Glomerular endothelial cell (primary cell): Measurements from ENCODE around the gene RNF148. TPM values are rescaled to one million over a fixed set of nuclear protein-coding genes. Genes with fewer than 3 reads are reported as not detected.

Experiments used
- total RNA-seq: library from RNA; depleted of rRNA; stranded (reverse); fragments of >200 nt; gene quantifications from 2 replicates; pipeline ENCODE4 v1.2.3, GENCODE V29; 2015

Gene RNF148
- total RNA-seq, 1 donor from 2014 or later, result 1.2 TPM

Other genes with a start within 250 kb of the RNF148 start
- 0.70 TPM in 1 of 2 replicates, not detected in the other for gene RNF133, start 3.8 kb downstream of the RNF148 start, total RNA-seq
- gene CADPS2, start 183.5 kb upstream of the RNF148 start, total RNA-seq, result 12.4 and 13.8 TPM in 2 replicates